OCI-LY3 (cell line): ENCODE results near the gene GID8.
A peak's percentile ranks its signal among the peaks of the same experiment; 100 is the strongest.

Experiments used
- H2AFZ ChIP-seq: fragments of 200-600, 300-600 bp; shearing (Covaris generic); 2 replicates; pipeline ENCODE4 v1.6.0; 2014; ENCODE audit warnings: antibody characterized with exemption, low read depth, low read length
- H3K27ac ChIP-seq: fragments of 200-600, 300-600 bp; sonication (generic); 2 replicates; pipeline ENCODE4 v1.5.1; 2014; ENCODE audit warnings: mild to moderate bottlenecking, low read length, moderate library complexity, mixed read lengths
- H3K27me3 ChIP-seq: fragments of 200-600, 300-600 bp; sonication (generic); 2 replicates; pipeline ENCODE4 v1.6.1; 2014; ENCODE audit warnings: low read depth, low read length, mixed read lengths
- H3K36me3 ChIP-seq: fragments of 200-600, 300-600 bp; sonication (generic); replicated peaks from 2 replicates; pipeline ENCODE3; 2014; ENCODE audit warnings: low read depth, low read length, mixed read lengths
- H3K4me1 ChIP-seq: fragments of 300-600, 200-600 bp; sonication (generic); 2 replicates; pipeline ENCODE4 v1.6.1; 2014; ENCODE audit warnings: low read length, mixed read lengths
- H3K4me2 ChIP-seq: fragments of 200-600, 300-600 bp; sonication (generic); 2 replicates; pipeline ENCODE4 v1.6.1; 2014; ENCODE audit warnings: low read length, mixed read lengths
- H3K4me3 ChIP-seq: fragments of 300-600, 200-600 bp; sonication (generic); 2 replicates; pipeline ENCODE4 v1.5.1; 2014; ENCODE audit warnings: antibody characterized with exemption, mild to moderate bottlenecking, low read length, moderate library complexity
- H3K79me2 ChIP-seq: fragments of 300-600, 200-600 bp; shearing (Covaris generic); 2 replicates; pipeline ENCODE4 v1.6.1; 2014; ENCODE audit warnings: mild to moderate bottlenecking, low read length, mixed read lengths
- H3K9ac ChIP-seq: fragments of 300-600, 200-600 bp; shearing (Covaris generic); 2 replicates; pipeline ENCODE4 v1.6.0; 2014; ENCODE audit warnings: mild to moderate bottlenecking, low read length, moderate library complexity
- H3K9me3 ChIP-seq: fragments of 200-600, 300-600 bp; shearing (Covaris generic); 2 replicates; pipeline ENCODE4 v1.6.1; 2014; ENCODE audit warnings: low read length, mixed read lengths; ENCODE audit not compliant: insufficient read depth
- H4K20me1 ChIP-seq: fragments of 200-600, 300-600 bp; sonication (generic); 2 replicates; pipeline ENCODE4 v1.6.1; 2016; ENCODE audit warnings: low read length, mixed read lengths; ENCODE audit not compliant: insufficient read depth
- CTCF ChIP-seq: fragments of 200-600, 300-600 bp; sonication (generic); IDR thresholded peaks from 2 replicates; pipeline ENCODE4 v1.5.1; 2014; ENCODE audit warnings: antibody characterized with exemption, low read length, low read depth
- EZH2phosphoT487 ChIP-seq: fragments of 200-600 bp; shearing (Covaris generic); IDR thresholded peaks from 2 replicates; pipeline ENCODE4 v1.6.1; 2018; ENCODE audit warnings: antibody characterized with exemption, mixed run types, low read depth

Gene GID8

GRCh38 chr20:62905536-62906117 lies 32.3 kb upstream of the GID8 start:
- peaks cover 72% of the 10 kb centered on the region for H3K36me3 ChIP-seq
- H3K79me2 ChIP-seq, result peaks cover 38% of the 10 kb centered on the region

GRCh38 chr20:62906209-62906608 lies 31.7 kb upstream of the GID8 start:
- peaks cover 75% of the 10 kb centered on the region for H3K36me3 ChIP-seq

More at GRCh38 chr20:62905536-62906117, 32.3 kb upstream of the GID8 start:
- no peak overlapping the region for H3K9ac ChIP-seq
- H3K4me1 ChIP-seq, result peaks cover 37% of the 10 kb centered on the region
- no peaks in the 10 kb centered on the region for H3K9me3 ChIP-seq
- no peak overlapping the region for H3K27ac ChIP-seq
- no peak overlapping the region for H2AFZ ChIP-seq
- H3K4me3 ChIP-seq, result no peak overlapping the region
- H4K20me1 ChIP-seq, result peaks cover 34% of the 10 kb centered on the region
- TF ChIP-seq EZH2phosphoT487 (no peak), CTCF (no peak)
- no peak overlapping the region for H3K4me2 ChIP-seq
- no peaks in the 10 kb centered on the region for H3K27me3 ChIP-seq

GRCh38 chr20:62906647-62907375 lies 31.1 kb upstream of the GID8 start:
- no peak overlapping the region for H3K4me3 ChIP-seq
- H4K20me1 ChIP-seq, result peaks cover 37% of the 10 kb centered on the region
- TF ChIP-seq EZH2phosphoT487 (no peak), CTCF (no peak)

More at GRCh38 chr20:62906209-62906608, 31.7 kb upstream of the GID8 start:
- Histone ChIP-seq H2AFZ (no peak overlapping the region), H3K79me2 (peaks cover 44% of the 10 kb centered on the region), H4K20me1 (peaks cover 34% of the 10 kb centered on the region), H3K4me1 (peaks cover 31% of the 10 kb centered on the region), H3K27me3 (no peaks in the 10 kb centered on the region), H3K9me3 (no peaks in the 10 kb centered on the region), H3K4me2 (no peak overlapping the region), H3K9ac (no peak overlapping the region), H3K27ac (no peak overlapping the region), H3K4me3 (no peak overlapping the region)
- TF ChIP-seq CTCF, result no peak
- no peak for TF ChIP-seq EZH2phosphoT487

GRCh38 chr20:62907384-62908317 lies 30.3 kb upstream of the GID8 start:
- H3K4me2 ChIP-seq, result no peak overlapping the region
- no peak overlapping the region for H2AFZ ChIP-seq
- no peak overlapping the region for H3K9ac ChIP-seq
- peaks cover 41% of the 10 kb centered on the region for H4K20me1 ChIP-seq
- no peaks in the 10 kb centered on the region for H3K9me3 ChIP-seq
- peaks cover 31% of the 10 kb centered on the region for H3K4me1 ChIP-seq
- H3K36me3 ChIP-seq, result peaks cover 77% of the 10 kb centered on the region
- peaks cover 58% of the 10 kb centered on the region for H3K79me2 ChIP-seq
- no peak overlapping the region for H3K4me3 ChIP-seq
- peak overlapping the region; percentile 34; the same call in 1 of the 2 replicates for H3K27ac ChIP-seq
- TF ChIP-seq EZH2phosphoT487 (no peak), CTCF (peak; percentile 55)
- no peaks in the 10 kb centered on the region for H3K27me3 ChIP-seq

More at GRCh38 chr20:62906647-62907375, 31.1 kb upstream of the GID8 start:
- Histone ChIP-seq H2AFZ (no peak overlapping the region), H3K79me2 (peaks cover 50% of the 10 kb centered on the region), H3K9me3 (no peaks in the 10 kb centered on the region), H3K27ac (no peak overlapping the region), H3K4me1 (peaks cover 31% of the 10 kb centered on the region), H3K4me2 (no peak overlapping the region), H3K36me3 (peaks cover 76% of the 10 kb centered on the region), H3K9ac (no peak overlapping the region), H3K27me3 (no peaks in the 10 kb centered on the region)
